ENCODE measurements around the gene PPP1R12C. TPM values are rescaled to one million over a fixed set of nuclear protein-coding genes. Genes with fewer than 3 reads are reported as not detected.
"Not testable (repeated sequence)": the region's sequence is repeated elsewhere in the genome, so short reads cannot be mapped to it uniquely, and the experiment has no call there.

Gene PPP1R12C
- 22.3 and 31.0 TPM in 2 replicates for total RNA-seq (2014; rRNA removed; shearing (Covaris generic))

GRCh38 chr19:55116859-55117662 lies at the start of gene PPP1R12C:
PPP1R12C (minus strand) TSS chr19:55117637; CDS start chr19:55117543, 94 bp downstream.
- DNase-seq (ENCODE audit: low read depth): no peak

GRCh38 chr19:55166530-55167268 lies 49.3 kb upstream of the PPP1R12C start, which contains the start of gene DNAAF3:
DNAAF3 (minus strand) TSS chr19:55166613; CDS start chr19:55166413, 200 bp downstream.
- peak; percentile 98 for DNase-seq (ENCODE audit: low read depth)

DNA sequence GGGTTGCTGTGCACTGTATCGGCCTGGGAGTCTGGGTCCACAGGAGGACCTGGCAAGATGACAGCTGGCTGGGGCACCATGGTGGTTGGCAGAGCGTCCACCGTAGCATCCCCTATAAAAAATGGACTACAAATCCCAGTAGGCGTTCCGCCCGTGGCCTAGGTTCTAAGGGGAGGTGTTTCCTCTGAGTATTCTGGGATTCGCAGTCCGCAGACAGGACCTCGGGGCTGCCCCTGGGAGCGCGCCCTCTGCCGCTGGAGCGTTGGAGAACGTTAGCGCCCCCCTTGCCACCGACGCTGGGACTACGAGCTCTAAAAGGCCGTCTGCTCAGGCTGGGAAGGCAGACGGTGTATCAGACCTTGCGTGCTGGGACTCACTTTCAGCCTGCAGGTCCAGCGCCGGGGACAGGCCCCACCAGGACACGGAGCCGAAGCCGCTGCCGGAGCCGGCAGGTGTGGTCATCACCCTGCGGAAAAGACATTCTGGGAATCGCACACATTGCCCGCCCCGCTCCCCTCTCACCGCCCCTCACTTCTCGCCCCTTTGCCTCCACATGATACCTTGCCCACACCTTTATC lies 48.6 kb upstream of the PPP1R12C start:
- peak; percentile 71 for DNase-seq (ENCODE audit: low read depth)

DNA sequence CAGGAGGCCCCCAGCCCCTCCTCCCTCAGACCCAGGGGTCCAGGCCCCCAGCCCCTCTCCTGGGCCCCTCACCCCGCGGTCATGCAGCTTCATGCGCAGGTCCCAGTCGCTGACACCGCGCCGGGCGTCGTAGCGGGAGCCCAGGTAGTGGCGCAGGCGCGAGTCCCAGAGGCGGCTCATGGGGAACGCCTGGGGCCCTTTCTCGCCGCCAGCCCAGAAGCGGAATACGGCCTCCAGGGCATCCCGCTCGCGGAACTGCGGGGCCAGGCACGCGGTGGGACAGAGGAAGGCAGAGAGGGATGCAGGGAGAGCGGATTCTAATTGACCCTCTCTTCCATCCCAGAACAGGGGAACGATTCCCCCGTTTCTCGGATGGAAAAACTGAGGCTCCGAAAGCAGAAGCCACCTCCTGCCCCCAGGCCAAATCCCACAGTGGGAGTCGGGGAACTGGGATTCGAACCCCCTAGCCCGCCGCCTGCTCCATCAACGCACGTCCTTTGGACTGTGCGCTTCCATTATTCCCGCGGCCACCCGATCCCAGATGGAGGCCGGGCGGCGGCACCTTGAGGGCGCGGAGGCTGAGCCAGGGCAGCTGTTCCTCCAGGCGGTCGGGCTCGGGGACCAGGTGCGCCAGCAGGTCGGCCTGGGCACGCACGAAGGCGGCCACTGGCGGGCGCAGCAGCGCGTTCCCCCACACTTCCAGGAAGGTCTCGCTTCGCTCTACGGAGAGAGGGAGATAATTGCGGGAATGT lies 44.3 kb upstream of the PPP1R12C start:
- DNase-seq (ENCODE audit: low read depth): no peak

DNA sequence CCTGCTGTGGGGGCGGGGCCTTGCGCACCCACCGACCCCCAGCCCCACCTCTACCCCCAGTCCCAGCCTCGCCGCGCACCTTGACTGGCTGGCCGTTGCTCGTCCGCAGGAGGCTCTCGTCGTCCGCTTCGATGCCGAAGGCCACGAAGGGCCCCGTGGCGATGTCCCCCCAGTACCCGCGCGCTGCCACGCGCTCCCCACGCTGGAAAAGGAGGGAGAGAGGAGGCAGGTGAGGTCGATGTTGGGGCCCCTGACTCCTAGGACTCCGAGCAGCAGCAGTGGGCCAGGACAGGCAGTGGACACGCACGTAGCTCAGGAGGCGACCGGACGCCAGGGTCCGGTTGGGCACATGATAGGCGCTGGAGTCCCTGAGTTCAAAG lies 43.5 kb upstream of the PPP1R12C start:
- DNase-seq (ENCODE audit: low read depth): no peak

DNA sequence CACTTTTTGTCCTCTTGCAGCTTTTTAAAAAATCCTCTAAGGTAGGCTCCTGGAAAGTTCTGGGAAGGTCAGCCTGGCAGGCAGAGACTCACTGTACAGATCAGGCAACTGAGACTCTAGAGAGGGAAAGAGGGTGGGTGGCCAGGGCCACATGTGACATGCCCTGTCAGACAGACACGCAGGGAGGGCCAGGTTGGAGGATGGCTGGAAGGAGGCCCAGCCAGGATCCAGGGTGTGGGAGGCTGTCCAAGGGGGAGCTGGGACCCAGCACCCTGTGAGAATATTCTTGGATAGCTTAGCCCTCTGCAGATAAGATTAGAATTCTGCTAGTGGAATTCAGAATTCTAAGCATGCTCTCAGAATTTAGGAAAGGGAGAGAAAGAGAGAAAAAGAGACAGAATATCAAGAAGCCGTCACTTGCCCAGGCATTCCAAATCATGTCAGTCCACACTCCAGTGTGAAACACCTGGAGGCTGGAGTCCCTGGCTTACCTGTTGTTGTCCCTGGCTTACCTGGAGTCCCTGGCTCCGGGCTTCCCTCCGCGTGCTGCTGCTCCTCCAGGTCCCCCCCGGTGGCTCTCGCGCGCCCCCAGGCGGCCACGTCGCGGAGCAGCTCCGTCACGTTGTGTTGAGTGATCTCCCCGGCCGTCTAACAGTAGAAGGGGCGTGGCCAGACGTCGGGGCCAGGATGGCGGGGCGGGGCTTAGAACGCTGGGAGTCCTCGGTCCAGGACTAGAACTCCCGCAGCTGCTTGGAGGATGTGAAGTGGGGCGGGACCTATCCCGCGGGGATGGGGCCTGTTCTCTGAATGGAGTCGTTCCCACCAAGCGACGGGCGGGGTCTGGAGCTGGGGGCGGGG lies 42.9 kb upstream of the PPP1R12C start:
- DNase-seq (ENCODE audit: low read depth): peak; percentile 80

GRCh38 chr19:55158848-55159749 lies 41.7 kb upstream of the PPP1R12C start:
- peak; percentile 83 for DNase-seq (ENCODE audit: low read depth)

DNA sequence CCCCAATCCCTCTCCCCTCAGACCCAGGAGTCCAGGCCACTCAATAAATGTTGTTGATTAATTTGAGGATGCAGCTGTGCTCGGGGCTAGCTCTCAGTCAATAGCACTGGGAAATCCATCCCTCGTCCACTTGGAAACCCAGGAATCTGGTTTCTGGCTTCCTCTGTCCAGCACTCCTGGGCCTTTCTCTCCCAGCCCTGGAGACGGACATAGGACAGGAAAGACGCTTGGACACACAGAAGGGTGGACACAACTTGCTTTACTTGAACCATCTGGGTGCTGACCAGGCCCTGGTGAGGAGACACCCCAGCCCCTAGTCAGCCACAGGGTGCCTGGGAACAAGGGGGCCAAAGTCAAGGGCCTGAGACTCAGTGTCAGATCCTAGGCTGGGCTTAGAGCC lies 41.0 kb upstream of the PPP1R12C start:
- DNase-seq (ENCODE audit: low read depth): no peak

DNA sequence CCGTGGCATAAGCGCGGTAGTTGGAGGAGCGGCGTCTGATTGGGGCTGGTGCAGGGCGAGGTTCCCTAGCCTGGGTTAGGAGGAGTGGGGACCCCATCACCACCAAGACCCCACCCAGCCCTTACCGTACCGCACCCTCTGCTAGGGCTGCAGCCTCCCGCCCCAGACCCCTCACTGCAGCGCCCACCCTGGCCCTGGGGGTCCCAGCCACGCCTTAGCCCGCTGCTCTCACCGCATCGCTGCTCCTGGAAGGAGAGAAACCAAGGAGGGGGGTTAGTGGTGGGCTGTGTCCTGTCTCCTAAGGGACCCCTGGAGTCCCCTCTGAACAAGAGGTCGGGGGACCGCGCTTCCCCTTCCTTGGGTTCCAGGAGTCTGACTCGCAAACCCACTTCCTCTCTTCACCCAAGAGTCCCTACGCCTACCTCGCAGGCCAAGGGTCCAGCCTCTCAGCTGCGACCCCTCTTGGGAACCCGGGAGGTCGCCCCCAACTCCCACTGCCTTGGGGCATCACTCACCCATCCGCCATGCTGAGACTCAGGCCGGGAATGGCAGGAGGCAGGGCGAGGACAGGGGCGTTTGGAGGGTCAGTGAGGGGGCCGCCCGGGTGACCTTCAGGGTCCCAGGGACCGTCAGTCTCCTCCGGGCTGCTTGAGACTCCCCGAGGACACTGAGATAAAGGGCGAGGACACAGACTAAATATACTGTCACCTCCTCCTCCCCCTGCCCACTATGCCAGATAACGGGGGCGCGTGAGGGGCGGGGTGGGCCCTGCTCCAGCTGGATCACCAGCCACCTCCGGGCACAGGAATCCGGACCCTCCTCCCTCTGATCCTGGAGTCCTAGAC lies 39.8 kb upstream of the PPP1R12C start, which contains the start of gene TNNI3:
TNNI3 (minus strand) TSS at position 669 of the 845 bp plus-strand sequence; CDS start at position 526, 143 bp downstream.
- no peak for DNase-seq (ENCODE audit: low read depth)

- peak; percentile 63 for DNase-seq (ENCODE audit: low read depth)
Observed at GRCh38 chr19:55156202-55157063, 39.0 kb upstream of the PPP1R12C start.

DNA sequence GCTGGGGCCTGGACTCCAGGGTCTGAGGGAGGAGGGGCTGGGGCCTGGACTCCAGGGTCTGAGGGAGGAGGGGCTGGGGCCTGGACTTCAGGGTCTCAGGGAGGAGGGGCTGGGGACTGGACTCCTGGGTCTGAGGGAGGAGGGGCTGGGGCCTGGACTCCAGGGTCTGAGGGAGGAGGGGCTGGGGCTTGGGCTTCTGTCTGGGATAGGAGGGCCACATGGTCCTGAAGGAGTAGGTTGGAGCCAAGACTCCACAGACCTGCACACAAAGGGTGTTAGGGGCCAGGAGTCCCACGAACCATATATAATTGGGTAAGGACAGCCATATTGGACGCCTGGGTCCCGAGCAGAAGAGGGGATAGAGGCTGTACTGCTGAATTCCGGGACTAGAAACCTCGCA lies 38.3 kb upstream of the PPP1R12C start:
- DNase-seq (ENCODE audit: low read depth): not testable (repeated sequence)

GRCh38 chr19:55153652-55154264 lies 36.3 kb upstream of the PPP1R12C start:
- no peak for DNase-seq (ENCODE audit: low read depth)

DNA sequence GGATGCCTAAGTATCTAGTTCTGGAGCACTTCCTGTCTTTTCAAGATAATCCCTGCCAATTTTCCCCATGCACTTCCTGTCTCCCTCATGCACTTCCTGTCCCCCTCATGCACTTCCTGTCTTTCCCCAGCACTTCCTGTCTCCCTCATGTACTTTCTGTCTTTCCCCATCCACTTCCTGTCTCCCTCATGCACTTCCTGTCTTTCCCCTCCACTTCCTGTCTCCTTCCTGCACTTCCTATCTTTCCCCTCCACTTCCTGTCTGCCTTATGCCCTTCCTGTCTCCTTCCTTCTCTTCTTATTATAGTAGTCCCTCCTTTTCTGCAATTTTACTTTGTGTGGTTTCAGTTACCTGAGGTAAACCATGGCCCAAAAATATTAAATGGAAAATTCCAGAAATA lies 34.6 kb upstream of the PPP1R12C start:
- no peak for DNase-seq (ENCODE audit: low read depth)

- no peak for DNase-seq (ENCODE audit: low read depth)
Observed at GRCh38 chr19:55149078-55150003, 31.9 kb upstream of the PPP1R12C start, which contains the start of gene TNNT1. TNNT1 (minus strand) TSS chr19:55149206; CDS start chr19:55147157, 2,049 bp downstream.

GRCh38 chr19:55147545-55148251 lies 30.3 kb upstream of the PPP1R12C start:
- no peak for DNase-seq (ENCODE audit: low read depth)
